ENCODE results near the gene ZBTB20. TPM values are rescaled to one million over a fixed set of nuclear protein-coding genes. Genes with fewer than 3 reads are reported as not detected.

The ZBTB20 gene
- total RNA-seq, 2 experiments from 2014 or later = 5.1 to 5.3 TPM

DNA sequence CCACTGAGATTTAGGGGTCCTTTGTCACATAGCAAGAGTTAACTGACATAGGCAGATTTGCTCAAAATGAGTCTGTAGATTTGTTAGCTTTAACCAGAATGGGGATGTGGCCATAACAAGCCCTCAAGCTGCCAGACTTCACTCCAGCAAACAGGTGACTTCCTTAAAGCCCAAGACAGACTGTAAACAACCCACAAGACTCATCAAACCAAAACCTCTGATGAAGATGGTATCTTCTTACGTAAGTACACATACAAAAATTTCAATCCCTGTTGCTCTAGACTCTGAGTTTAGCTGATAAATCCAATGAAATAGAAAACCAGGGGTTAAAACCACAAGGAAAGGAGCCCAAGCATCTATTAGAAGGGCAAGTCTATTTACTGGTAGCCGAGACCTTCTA lies 18.2 kb upstream of the ZBTB20 start:
- POLR2A ChIA-PET = interaction anchor here (0.9 to 5.5 kb wide), 3 partner anchors 11 to 226 kb away, joined by 4 to 28 read pairs (median 4); partner anchors contain the start of gene ZBTB20
- Mint-ChIP-seq H3K4me3 (no peak overlapping the region), H3K4me1 (ENCODE audit: low read depth) (peaks cover 30% of the 10 kb centered on the region), H3K27ac (peak overlapping the region; percentile 73), H3K36me3 (ENCODE audit: low read depth) (peaks cover 4% of the 10 kb centered on the region), H3K9me3 (peaks cover 4% of the 10 kb centered on the region), H3K27me3 (no peaks in the 10 kb centered on the region)
- no peak for DNase-seq
- TF ChIP-seq, protein P1, sequence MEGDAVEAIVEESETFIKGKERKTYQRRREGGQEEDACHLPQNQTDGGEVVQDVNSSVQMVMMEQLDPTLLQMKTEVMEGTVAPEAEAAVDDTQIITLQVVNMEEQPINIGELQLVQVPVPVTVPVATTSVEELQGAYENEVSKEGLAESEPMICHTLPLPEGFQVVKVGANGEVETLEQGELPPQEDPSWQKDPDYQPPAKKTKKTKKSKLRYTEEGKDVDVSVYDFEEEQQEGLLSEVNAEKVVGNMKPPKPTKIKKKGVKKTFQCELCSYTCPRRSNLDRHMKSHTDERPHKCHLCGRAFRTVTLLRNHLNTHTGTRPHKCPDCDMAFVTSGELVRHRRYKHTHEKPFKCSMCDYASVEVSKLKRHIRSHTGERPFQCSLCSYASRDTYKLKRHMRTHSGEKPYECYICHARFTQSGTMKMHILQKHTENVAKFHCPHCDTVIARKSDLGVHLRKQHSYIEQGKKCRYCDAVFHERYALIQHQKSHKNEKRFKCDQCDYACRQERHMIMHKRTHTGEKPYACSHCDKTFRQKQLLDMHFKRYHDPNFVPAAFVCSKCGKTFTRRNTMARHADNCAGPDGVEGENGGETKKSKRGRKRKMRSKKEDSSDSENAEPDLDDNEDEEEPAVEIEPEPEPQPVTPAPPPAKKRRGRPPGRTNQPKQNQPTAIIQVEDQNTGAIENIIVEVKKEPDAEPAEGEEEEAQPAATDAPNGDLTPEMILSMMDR (IDR thresholded peaks at IDR 0.05) = no peak
- peak; percentile 59 for ATAC-seq
- CTCF ChIA-PET = interaction anchor here (1.2 to 7.1 kb wide), 3 partner anchors 48 to 125 kb away, joined by 3 to 79 read pairs (median 4); no protein-coding TSS in a partner anchor
- intact Hi-C loops (cut with micrococcal nuclease) = no loop called here

DNA sequence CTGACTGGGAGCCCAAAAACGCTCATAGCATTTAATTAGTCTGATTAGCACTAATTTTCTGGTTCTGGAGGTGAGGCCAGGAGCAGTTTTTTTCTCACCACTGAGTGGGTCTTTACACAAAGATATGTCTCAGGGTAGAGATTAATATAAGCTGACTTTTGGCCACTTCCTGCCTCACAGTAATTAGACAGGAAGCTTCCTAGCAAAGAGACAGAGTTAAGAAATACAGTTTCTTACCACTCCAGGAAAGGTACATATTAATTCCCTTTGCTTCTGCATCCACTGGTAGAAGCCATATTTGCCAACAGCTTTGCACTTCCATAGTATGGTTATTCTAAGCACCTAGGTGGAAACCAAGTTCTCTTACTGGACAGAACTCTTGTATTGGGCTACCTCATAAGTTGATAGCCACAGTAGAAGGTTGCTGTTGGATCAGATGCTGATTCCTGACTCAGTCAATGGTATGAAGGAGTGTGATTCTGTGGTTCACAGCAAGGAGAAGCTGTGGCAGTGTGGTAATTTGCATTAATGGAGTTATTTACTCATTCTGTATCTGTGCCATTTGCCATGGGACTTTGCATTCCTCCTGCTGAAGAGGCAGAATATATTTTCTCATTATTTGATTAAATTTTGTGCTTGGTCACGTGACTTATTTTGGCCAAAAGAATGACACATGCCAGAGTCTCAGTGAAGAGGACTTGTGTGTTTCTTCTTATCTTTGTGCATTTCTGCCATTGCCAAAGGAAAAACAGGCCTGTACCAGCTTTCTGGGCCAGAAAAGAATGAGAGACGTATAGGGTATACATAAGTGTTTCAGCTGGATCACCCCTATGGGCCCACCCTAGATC lies 17.5 kb upstream of the ZBTB20 start:
- intact Hi-C loops (cut with micrococcal nuclease) = no loop called here
- no peak overlapping the region for H3K4me3 Mint-ChIP-seq
- TF ChIP-seq, protein P1 (IDR thresholded peaks at IDR 0.05) = no peak
- H3K27me3 Mint-ChIP-seq = no peaks in the 10 kb centered on the region
- peak overlapping the region; percentile 76 for H3K27ac Mint-ChIP-seq
- peaks cover 4% of the 10 kb centered on the region for H3K36me3 Mint-ChIP-seq (ENCODE audit: low read depth)
- DNase-seq (no peak), ATAC-seq (peak; percentile 40)
- ChIA-PET POLR2A (interaction anchor here (0.9 to 5.5 kb wide), 3 partner anchors 10 to 226 kb away, joined by 4 to 28 read pairs (median 4); partner anchors contain the start of gene ZBTB20), CTCF (interaction anchor here (1.2 to 7.1 kb wide), 4 partner anchors 12 to 124 kb away, joined by 3 to 79 read pairs (median 4); no protein-coding TSS in a partner anchor)
- peaks cover 32% of the 10 kb centered on the region for H3K4me1 Mint-ChIP-seq (ENCODE audit: low read depth)
- peaks cover 4% of the 10 kb centered on the region for H3K9me3 Mint-ChIP-seq

DNA sequence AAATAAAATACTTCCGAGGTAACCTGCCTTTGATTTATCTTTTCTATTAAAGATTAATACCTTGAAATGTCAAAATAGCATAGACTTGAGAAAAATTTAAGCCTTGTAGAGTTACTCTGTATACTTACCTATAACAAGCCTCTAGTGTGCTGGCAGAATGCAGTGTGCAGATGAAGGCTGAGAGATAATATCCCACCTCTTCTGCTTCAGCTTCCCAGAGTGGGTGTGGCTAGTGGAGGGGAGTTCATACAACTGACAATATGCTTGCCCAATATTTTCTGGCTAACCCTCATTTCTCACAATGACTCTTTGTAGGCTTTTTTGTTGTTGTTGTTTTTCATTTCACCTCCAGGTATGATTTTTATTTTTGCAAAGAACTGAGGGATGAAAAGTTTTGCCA lies 15.7 kb upstream of the ZBTB20 start:
- Mint-ChIP-seq H3K4me3 (no peak overlapping the region), H3K27ac (no peak overlapping the region), H3K4me1 (ENCODE audit: low read depth) (peaks cover 32% of the 10 kb centered on the region), H3K9me3 (peaks cover 4% of the 10 kb centered on the region), H3K36me3 (ENCODE audit: low read depth) (peaks cover 4% of the 10 kb centered on the region), H3K27me3 (no peaks in the 10 kb centered on the region)
- CTCF ChIA-PET = interaction anchor here (1.0 to 1.5 kb wide), 2 partner anchors 16 to 71 kb away, joined by 3 to 7 read pairs; no protein-coding TSS in a partner anchor
- ATAC-seq = no peak
- no peak for DNase-seq
- intact Hi-C loops (cut with micrococcal nuclease) = no loop called here
- TF ChIP-seq, protein P1 (IDR thresholded peaks at IDR 0.05) = no peak
- POLR2A ChIA-PET = interaction anchor here (0.5 to 5.5 kb wide), 2 partner anchors 9 to 16 kb away, joined by 3 to 28 read pairs; partner anchors contain the start of gene ZBTB20

DNA sequence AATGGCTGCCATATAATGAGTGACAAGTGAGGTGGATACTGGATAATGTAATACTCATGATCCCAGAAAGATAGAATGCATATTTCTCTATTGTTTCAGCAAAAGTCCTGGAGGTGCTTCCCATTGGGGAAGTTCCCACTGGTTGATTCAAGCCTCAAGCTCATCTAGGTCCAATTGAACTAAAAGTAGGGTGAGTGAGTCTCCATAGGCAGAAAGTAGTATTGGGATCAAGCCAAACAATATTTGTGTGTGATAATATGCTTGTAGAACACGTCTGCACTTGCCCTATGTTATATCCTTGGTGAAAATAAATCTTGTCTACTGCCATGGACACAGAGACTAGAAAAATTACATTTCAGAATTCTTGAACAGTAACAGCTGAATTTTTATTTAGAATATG lies 14.8 kb upstream of the ZBTB20 start:
- TF ChIP-seq, protein P1 (IDR thresholded peaks at IDR 0.05) = no peak
- ChIA-PET CTCF (no interaction called here), POLR2A (interaction anchor here (5.5 kb wide), 1 partner anchor 15 kb away, joined by 28 read pairs; the partner anchor contains the start of gene ZBTB20)
- intact Hi-C loops (cut with micrococcal nuclease) = no loop called here
- Mint-ChIP-seq H3K4me3 (no peak overlapping the region), H3K9me3 (peaks cover 4% of the 10 kb centered on the region), H3K36me3 (ENCODE audit: low read depth) (peaks cover 4% of the 10 kb centered on the region), H3K4me1 (ENCODE audit: low read depth) (peaks cover 32% of the 10 kb centered on the region), H3K27ac (no peak overlapping the region), H3K27me3 (no peaks in the 10 kb centered on the region)
- DNase-seq (no peak), ATAC-seq (no peak)

Measured in activated CD8-positive, alpha-beta T cell treated with anti-CD3 and anti-CD28 coated beads for 36 hours (primary cell).